A673 (cell line): ENCODE results near the gene BANK1. TPM values are rescaled to one million over a fixed set of nuclear protein-coding genes. Genes with fewer than 3 reads are reported as not detected.

Source experiments
- BruUV-seq: library from RNA; stranded (reverse); fragments of 400-500 nt; replicated peaks from 2 replicates; lab custom pipeline; 2021; lab: Mats Ljungman, UMichigan
- CTCF ChIA-PET: fragments of 300-600 bp; sonication (Branson Sonifier 250); formaldehyde crosslinking; loops from one replicate; lab custom pipeline; 2022; ENCODE audit warnings: antibody characterized with exemption; lab: Charles Lee
- POLR2A ChIA-PET: fragments of 300-600 bp; sonication (Branson Sonifier 250); formaldehyde crosslinking; loops from one replicate; lab custom pipeline; 2022; ENCODE audit warnings: antibody characterized with exemption; ENCODE audit not compliant: low non-redundant PET; lab: Charles Lee
- DNase-seq: peaks from one replicate; pipeline ENCODE4 v3.0.0-alpha.2; 2015; ENCODE audit warnings: low spot score
- H3K27ac ChIP-seq: fragments of 200-600 bp; sonication (generic); 2 replicates; pipeline ENCODE4 v1.5.1; 2016; ENCODE audit warnings: mixed run types, low read depth, mild to moderate bottlenecking, mixed read lengths, antibody characterized with exemption, low read length; ENCODE audit not compliant: poor library complexity, severe bottlenecking
- H3K27me3 ChIP-seq: fragments of 200-600 bp; sonication (generic); replicated peaks from 2 replicates; pipeline ENCODE4 v1.6.1; 2017; ENCODE audit warnings: mixed run types, low read depth, mild to moderate bottlenecking, mixed read lengths, antibody characterized with exemption, low read length; ENCODE audit not compliant: insufficient read depth, poor library complexity
- H3K36me3 ChIP-seq: fragments of 200-600 bp; sonication (generic); 2 replicates; pipeline ENCODE4 v1.6.1; 2016; ENCODE audit warnings: mixed run types, mild to moderate bottlenecking, mixed read lengths, antibody characterized with exemption, low read length; ENCODE audit not compliant: insufficient read depth, poor library complexity, severe bottlenecking
- H3K4me1 ChIP-seq: fragments of 200-600 bp; sonication (generic); 2 replicates; pipeline ENCODE4 v1.6.1; 2017; ENCODE audit warnings: mixed run types, mild to moderate bottlenecking, mixed read lengths, antibody characterized with exemption, low read length; ENCODE audit not compliant: insufficient read depth, poor library complexity, severe bottlenecking
- H3K4me3 ChIP-seq: fragments of 200-600 bp; sonication (generic); 2 replicates; pipeline ENCODE4 v1.5.1; 2016; ENCODE audit warnings: low read depth, mixed run types, mild to moderate bottlenecking, mixed read lengths, low read length; ENCODE audit not compliant: poor library complexity, severe bottlenecking
- H3K9me3 ChIP-seq: fragments of 200-600 bp; sonication (generic); 2 replicates; pipeline ENCODE4 v1.6.1; 2016; ENCODE audit warnings: mixed run types, low read depth, mild to moderate bottlenecking, mixed read lengths, antibody characterized with exemption, low read length; ENCODE audit not compliant: poor library complexity, severe bottlenecking
- CTCF ChIP-seq: fragments of 300-800, 200-600 bp; sonication (generic); conservative IDR thresholded peaks from 2 replicates; pipeline ENCODE4 v1.5.1; 2017; ENCODE audit warnings: low read depth, mild to moderate bottlenecking, antibody characterized with exemption, low read length, moderate library complexity, mixed read lengths
- EZH2 ChIP-seq: fragments of 200-600 bp; sonication (generic); IDR thresholded peaks from 2 replicates; pipeline ENCODE4 v1.6.1; 2017; ENCODE audit warnings: borderline replicate concordance, low read depth, mild to moderate bottlenecking, mixed read lengths, antibody characterized with exemption, low read length; ENCODE audit not compliant: poor library complexity, severe bottlenecking
- intact Hi-C: fragments of 100-400 bp; cut with micrococcal nuclease; formaldehyde crosslinking; loops from one replicate; pipeline ENCODE4 v1.10.0; 2022; ENCODE audit not compliant: unreplicated experiment
- total RNA-seq: library from RNA; stranded (reverse); gene quantifications from 2 replicates; pipeline ENCODE4 v1.2.3, GENCODE V29; 2021

Gene BANK1
- total RNA-seq, 1 experiment from 2014 or later: not detected

DNA sequence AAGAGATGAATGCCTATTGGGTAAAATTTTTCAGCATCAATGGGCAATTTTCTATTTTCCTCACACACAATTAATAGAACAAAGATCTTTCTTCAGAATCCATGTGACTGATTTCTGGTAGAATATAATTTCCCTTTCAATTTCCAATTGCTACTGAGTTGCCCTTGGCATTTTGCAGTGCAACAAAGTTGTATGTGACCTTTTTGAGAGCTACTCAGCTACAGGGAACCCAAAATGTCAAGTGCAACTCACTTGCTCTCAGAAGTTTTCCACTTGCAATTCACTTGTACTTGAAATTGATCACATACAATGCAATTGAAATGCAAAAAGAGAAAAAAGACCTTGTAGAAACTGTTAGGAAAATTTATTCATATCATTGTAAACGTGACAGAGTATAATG, 245.5 kb downstream of the BANK1 start:
- Histone ChIP-seq H3K27ac (no peak overlapping the region), H3K4me1 (no peaks in the 10 kb centered on the region), H3K27me3 (no peaks in the 10 kb centered on the region), H3K4me3 (no peak overlapping the region), H3K9me3 (no peaks in the 10 kb centered on the region), H3K36me3 (no peaks in the 10 kb centered on the region)
- no peak for TF ChIP-seq CTCF
- TF ChIP-seq EZH2: no peak
- CTCF ChIA-PET: no interaction called here
- no TSS peak for BruUV-seq
- POLR2A ChIA-PET: no interaction called here
- intact Hi-C loops: no loop called here
- DNase-seq: no peak

- ChIA-PET POLR2A (no interaction called here), CTCF (no interaction called here)
- Histone ChIP-seq H3K27ac (no peak overlapping the region), H3K9me3 (no peaks in the 10 kb centered on the region), H3K4me3 (no peak overlapping the region), H3K36me3 (no peaks in the 10 kb centered on the region), H3K4me1 (no peaks in the 10 kb centered on the region), H3K27me3 (no peaks in the 10 kb centered on the region)
- intact Hi-C loops: no loop called here
- no TSS peak for BruUV-seq
- TF ChIP-seq EZH2 (no peak), CTCF (no peak)
- peak; percentile 2 for DNase-seq
Measured at GRCh38 chr4:102036619-102037376, 246.3 kb downstream of the BANK1 start.

DNA sequence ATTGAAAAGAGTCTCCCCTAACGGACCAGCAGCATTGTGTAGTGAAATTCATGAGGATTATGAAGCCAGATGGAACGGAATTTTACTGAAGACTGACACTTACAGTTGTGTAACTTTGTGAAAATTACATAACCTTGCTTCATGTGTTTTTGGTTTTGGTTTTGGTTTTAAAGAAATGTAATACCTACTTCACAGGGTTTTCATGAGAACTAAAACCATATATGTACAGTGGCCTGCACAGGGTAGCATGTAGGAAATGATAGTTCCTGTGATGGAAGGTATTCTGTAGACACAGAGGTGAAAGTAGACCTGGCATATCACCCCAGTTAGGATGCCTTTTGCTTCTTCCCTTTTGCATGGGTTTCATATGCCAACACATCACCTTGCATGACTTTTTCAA, 247.0 kb downstream of the BANK1 start:
- Histone ChIP-seq H3K36me3 (no peaks in the 10 kb centered on the region), H3K27ac (no peak overlapping the region), H3K9me3 (no peaks in the 10 kb centered on the region), H3K4me3 (no peak overlapping the region), H3K27me3 (no peaks in the 10 kb centered on the region), H3K4me1 (no peaks in the 10 kb centered on the region)
- intact Hi-C loops: no loop called here
- BruUV-seq: no TSS peak
- CTCF ChIA-PET: no interaction called here
- DNase-seq: no peak
- POLR2A ChIA-PET: no interaction called here
- no peak for TF ChIP-seq EZH2
- TF ChIP-seq CTCF: no peak
